SK-N-SH treated with all-trans-retinoic acid at 6 μM for 48 hours (cell line): Measurements from ENCODE around the gene RWDD4.

Experiments
- ATAC-seq: fragments of 200-7000 bp; cut with Tn5 transposase; 3 replicates; pipeline ENCODE4 v1.9.1; 2020; ENCODE audit warnings: mild to moderate bottlenecking, moderate library complexity
- BACH2 ChIP-seq: fragments of 250-450 bp; sonication (Bioruptor Pico); IDR thresholded peaks from 2 replicates; pipeline ENCODE4 v1.9.0; 2021; ENCODE audit warnings: mild to moderate bottlenecking, borderline replicate concordance
- CSDC2 ChIP-seq: fragments of 250-450 bp; sonication (Bioruptor Pico); IDR thresholded peaks from 2 replicates; pipeline ENCODE4 v1.5.0; 2020; ENCODE audit warnings: mild to moderate bottlenecking, moderate library complexity
- ESRRG ChIP-seq: fragments of 250-450 bp; sonication (Bioruptor Pico); IDR thresholded peaks from 2 replicates; pipeline ENCODE4 v1.6.1; 2021; ENCODE audit warnings: mild to moderate bottlenecking
- GLIS3 ChIP-seq: fragments of 250-450 bp; sonication (Bioruptor Pico); IDR thresholded peaks from 2 replicates; pipeline ENCODE4 v1.5.0; 2020; ENCODE audit warnings: mild to moderate bottlenecking, moderate library complexity
- ISL1 ChIP-seq: fragments of 250-450 bp; sonication (Bioruptor Pico); IDR thresholded peaks from 2 replicates; pipeline ENCODE4 v2.1.2; 2022; ENCODE audit warnings: mild to moderate bottlenecking, moderate library complexity
- OSR1 ChIP-seq: fragments of 250-450 bp; sonication (Bioruptor Pico); IDR thresholded peaks from 2 replicates; pipeline ENCODE4 v1.8.0; 2022; ENCODE audit warnings: moderate library complexity, mild to moderate bottlenecking, inconsistent platforms
- PPARA ChIP-seq: fragments of 250-450 bp; sonication (Bioruptor Pico); IDR thresholded peaks from 2 replicates; pipeline ENCODE4 v1.5.0; 2020; ENCODE audit warnings: mild to moderate bottlenecking, borderline replicate concordance
- RARB ChIP-seq: fragments of 250-450 bp; sonication (Bioruptor Pico); IDR thresholded peaks from 2 replicates; pipeline ENCODE4 v1.8.0; 2021; ENCODE audit warnings: mild to moderate bottlenecking, moderate library complexity
- TCF4 ChIP-seq: fragments of 250-450 bp; sonication (Bioruptor Pico); IDR thresholded peaks from 2 replicates; pipeline ENCODE4 v1.8.0; 2021; ENCODE audit warnings: mild to moderate bottlenecking, moderate library complexity, borderline replicate concordance
- TOX ChIP-seq: fragments of 250-450 bp; sonication (Bioruptor Pico); IDR thresholded peaks from 2 replicates; pipeline ENCODE4 v1.8.0; 2021; ENCODE audit warnings: mild to moderate bottlenecking, moderate library complexity, borderline replicate concordance
- ZC3H10 ChIP-seq: fragments of 250-450 bp; sonication (Bioruptor Pico); IDR thresholded peaks from 2 replicates; pipeline ENCODE4 v1.5.1; 2021; ENCODE audit warnings: mild to moderate bottlenecking, moderate library complexity
- ZFP30 ChIP-seq: fragments of 450-650 bp; formaldehyde crosslinking; IDR thresholded peaks from 2 replicates; pipeline ENCODE4 v1.5.0; 2022; ENCODE audit warnings: mild to moderate bottlenecking, moderate library complexity
- ZNF565 ChIP-seq: fragments of 450-650 bp; formaldehyde crosslinking; conservative IDR thresholded peaks from 2 replicates; pipeline ENCODE4 v1.5.0; 2020; ENCODE audit warnings: low read depth, mild to moderate bottlenecking, moderate library complexity
- ZNF70 ChIP-seq: fragments of 450-650 bp; formaldehyde crosslinking; IDR thresholded peaks from 2 replicates; pipeline ENCODE4 v1.5.0; 2020; ENCODE audit warnings: mild to moderate bottlenecking, moderate library complexity
- ZNF8 ChIP-seq: fragments of 450-650 bp; formaldehyde crosslinking; IDR thresholded peaks from 2 replicates; pipeline ENCODE4 v1.5.0; 2020; ENCODE audit warnings: mild to moderate bottlenecking, moderate library complexity
- TF ChIP-seq, protein P1 (sequence below): fragments of 250-450 bp; sonication (Bioruptor Pico); IDR thresholded peaks from 2 replicates; pipeline ENCODE4 v1.5.1; 2020; ENCODE audit warnings: low read depth, mild to moderate bottlenecking, moderate library complexity
- TF ChIP-seq, protein P2 (sequence below): fragments of 250-450 bp; sonication (Bioruptor Pico); IDR thresholded peaks from 2 replicates; pipeline ENCODE4 v1.8.0; 2020; ENCODE audit warnings: mild to moderate bottlenecking, moderate library complexity, borderline replicate concordance
- TF ChIP-seq, protein P3 (sequence below): fragments of 250-450 bp; sonication (Bioruptor Pico); IDR thresholded peaks from 2 replicates; pipeline ENCODE4 v1.5.0; 2020; ENCODE audit warnings: mild to moderate bottlenecking, moderate library complexity
- TF ChIP-seq, protein P4 (sequence below): fragments of 250-450 bp; sonication (Bioruptor Pico); IDR thresholded peaks from 2 replicates; pipeline ENCODE4 v1.8.0; 2021; ENCODE audit warnings: low read depth, mild to moderate bottlenecking, moderate library complexity, borderline replicate concordance

The RWDD4 gene

DNA sequence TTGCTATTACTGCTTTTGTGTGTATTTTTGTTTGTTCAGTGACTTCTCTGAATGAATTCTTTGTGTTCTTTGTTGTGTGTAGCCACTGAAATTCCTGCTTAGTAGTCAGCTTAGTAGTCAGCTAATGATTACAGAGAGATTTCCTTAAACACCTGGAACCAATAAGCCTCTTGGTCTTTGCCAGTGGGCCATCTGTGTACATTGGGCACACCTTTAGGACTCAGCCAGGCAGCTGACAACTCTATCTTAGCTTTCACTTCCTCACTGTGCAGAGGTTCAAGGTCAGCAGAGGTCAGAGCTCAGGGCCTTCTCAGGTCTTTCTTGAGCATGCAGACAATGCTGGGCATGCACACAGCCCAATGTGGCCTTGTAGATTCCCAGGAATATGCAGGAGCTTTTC is 59.3 kb downstream of the RWDD4 start:
- TF ChIP-seq PPARA (CRISPR knock-in tag) (no peak), ZNF8 (no peak), ZNF70 (CRISPR knock-in tag) (no peak), ZC3H10 (no peak), OSR1 (CRISPR knock-in tag) (no peak), ZNF565 (CRISPR knock-in tag) (no peak), TCF4 (CRISPR knock-in tag) (no peak), ISL1 (no peak), GLIS3 (no peak), ESRRG (no peak), TOX (CRISPR knock-in tag) (no peak), RARB (CRISPR knock-in tag) (no peak), ZFP30 (CRISPR knock-in tag) (no peak), CSDC2 (no peak)
- TF ChIP-seq, protein P1, sequence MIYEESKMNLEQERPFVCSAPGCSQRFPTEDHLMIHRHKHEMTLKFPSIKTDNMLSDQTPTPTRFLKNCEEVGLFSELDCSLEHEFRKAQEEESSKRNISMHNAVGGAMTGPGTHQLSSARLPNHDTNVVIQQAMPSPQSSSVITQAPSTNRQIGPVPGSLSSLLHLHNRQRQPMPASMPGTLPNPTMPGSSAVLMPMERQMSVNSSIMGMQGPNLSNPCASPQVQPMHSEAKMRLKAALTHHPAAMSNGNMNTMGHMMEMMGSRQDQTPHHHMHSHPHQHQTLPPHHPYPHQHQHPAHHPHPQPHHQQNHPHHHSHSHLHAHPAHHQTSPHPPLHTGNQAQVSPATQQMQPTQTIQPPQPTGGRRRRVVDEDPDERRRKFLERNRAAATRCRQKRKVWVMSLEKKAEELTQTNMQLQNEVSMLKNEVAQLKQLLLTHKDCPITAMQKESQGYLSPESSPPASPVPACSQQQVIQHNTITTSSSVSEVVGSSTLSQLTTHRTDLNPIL = no peak
- TF ChIP-seq, protein P2, sequence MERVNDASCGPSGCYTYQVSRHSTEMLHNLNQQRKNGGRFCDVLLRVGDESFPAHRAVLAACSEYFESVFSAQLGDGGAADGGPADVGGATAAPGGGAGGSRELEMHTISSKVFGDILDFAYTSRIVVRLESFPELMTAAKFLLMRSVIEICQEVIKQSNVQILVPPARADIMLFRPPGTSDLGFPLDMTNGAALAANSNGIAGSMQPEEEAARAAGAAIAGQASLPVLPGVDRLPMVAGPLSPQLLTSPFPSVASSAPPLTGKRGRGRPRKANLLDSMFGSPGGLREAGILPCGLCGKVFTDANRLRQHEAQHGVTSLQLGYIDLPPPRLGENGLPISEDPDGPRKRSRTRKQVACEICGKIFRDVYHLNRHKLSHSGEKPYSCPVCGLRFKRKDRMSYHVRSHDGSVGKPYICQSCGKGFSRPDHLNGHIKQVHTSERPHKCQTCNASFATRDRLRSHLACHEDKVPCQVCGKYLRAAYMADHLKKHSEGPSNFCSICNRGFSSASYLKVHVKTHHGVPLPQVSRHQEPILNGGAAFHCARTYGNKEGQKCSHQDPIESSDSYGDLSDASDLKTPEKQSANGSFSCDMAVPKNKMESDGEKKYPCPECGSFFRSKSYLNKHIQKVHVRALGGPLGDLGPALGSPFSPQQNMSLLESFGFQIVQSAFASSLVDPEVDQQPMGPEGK (CRISPR knock-in tag) = no peak
- TF ChIP-seq, protein P3, sequence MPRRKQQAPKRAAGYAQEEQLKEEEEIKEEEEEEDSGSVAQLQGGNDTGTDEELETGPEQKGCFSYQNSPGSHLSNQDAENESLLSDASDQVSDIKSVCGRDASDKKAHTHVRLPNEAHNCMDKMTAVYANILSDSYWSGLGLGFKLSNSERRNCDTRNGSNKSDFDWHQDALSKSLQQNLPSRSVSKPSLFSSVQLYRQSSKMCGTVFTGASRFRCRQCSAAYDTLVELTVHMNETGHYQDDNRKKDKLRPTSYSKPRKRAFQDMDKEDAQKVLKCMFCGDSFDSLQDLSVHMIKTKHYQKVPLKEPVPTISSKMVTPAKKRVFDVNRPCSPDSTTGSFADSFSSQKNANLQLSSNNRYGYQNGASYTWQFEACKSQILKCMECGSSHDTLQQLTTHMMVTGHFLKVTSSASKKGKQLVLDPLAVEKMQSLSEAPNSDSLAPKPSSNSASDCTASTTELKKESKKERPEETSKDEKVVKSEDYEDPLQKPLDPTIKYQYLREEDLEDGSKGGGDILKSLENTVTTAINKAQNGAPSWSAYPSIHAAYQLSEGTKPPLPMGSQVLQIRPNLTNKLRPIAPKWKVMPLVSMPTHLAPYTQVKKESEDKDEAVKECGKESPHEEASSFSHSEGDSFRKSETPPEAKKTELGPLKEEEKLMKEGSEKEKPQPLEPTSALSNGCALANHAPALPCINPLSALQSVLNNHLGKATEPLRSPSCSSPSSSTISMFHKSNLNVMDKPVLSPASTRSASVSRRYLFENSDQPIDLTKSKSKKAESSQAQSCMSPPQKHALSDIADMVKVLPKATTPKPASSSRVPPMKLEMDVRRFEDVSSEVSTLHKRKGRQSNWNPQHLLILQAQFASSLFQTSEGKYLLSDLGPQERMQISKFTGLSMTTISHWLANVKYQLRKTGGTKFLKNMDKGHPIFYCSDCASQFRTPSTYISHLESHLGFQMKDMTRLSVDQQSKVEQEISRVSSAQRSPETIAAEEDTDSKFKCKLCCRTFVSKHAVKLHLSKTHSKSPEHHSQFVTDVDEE (CRISPR knock-in tag) = no peak
- TF ChIP-seq, protein P4, sequence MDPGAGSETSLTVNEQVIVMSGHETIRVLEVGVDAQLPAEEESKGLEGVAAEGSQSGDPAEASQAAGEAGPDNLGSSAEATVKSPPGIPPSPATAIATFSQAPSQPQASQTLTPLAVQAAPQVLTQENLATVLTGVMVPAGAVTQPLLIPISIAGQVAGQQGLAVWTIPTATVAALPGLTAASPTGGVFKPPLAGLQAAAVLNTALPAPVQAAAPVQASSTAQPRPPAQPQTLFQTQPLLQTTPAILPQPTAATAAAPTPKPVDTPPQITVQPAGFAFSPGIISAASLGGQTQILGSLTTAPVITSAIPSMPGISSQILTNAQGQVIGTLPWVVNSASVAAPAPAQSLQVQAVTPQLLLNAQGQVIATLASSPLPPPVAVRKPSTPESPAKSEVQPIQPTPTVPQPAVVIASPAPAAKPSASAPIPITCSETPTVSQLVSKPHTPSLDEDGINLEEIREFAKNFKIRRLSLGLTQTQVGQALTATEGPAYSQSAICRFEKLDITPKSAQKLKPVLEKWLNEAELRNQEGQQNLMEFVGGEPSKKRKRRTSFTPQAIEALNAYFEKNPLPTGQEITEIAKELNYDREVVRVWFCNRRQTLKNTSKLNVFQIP (CRISPR knock-in tag) = no peak
- no peak for ATAC-seq

DNA sequence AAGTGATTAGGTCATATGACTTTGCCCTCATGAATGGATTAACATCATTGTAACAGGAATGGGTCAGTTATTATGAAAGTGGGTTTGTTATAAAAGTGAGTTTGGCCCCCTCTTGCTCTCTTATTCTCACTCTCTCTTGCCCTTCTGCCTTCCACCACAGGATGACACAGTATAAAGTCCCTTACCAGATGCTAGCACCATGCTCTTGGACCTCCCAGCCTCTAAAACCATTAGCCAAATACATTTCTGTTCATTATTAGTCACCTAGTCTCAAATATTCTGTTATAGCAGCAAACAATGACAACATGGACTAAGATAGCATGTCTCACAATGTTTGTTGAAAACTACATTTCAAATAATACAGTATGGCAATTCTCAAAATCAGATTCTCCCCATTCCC is 59.7 kb downstream of the RWDD4 start:
- no peak for ATAC-seq
- TF ChIP-seq, protein P2 (CRISPR knock-in tag) = no peak
- TF ChIP-seq ZNF565 (CRISPR knock-in tag) (no peak), GLIS3 (no peak), ZFP30 (CRISPR knock-in tag) (no peak), ZNF8 (no peak)

DNA sequence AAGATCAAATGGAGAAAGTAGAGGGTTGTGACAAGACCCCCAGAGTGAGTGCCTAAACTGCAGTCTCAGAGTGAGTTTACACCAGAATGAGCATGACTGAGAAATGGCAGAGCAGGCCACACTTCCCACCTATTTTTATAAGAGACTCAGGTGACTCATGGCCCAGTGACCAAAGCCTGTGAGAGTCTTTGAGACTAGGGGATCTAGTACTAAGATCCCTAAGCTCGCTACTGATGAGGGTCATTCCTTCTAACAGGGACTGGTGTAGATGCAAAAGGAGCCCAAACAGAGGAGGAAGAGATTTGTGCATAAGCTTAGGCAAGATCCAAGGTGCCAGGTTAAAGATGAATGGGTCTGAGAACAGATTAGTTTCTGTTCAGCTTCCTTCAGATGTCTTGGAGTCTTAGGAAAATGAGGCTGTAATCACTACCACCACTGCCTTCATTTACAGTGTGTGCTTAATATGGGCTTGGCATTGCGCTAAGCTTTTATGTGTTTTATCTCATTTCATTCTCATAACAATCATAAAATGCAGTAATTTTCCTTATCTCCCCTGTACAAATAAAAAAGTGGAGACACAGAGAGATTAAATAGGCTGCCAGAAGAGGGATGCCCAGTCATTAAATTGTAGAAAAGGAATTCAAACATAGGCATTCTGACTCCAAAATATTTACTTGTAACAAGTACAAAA is 62.8 kb downstream of the RWDD4 start:
- TF ChIP-seq TCF4 (CRISPR knock-in tag) (no peak), ZNF70 (CRISPR knock-in tag) (no peak), ISL1 (no peak), ZC3H10 (no peak), BACH2 (CRISPR knock-in tag) (no peak)
- TF ChIP-seq, protein P2 (CRISPR knock-in tag) = no peak
- TF ChIP-seq, protein P4 (CRISPR knock-in tag) = no peak
- TF ChIP-seq, all 23 proteins: peak for 0
- no peak for ATAC-seq
